ENCODE data around the gene EID2.

GRCh38 chr19:39588066-39588465 is 48.1 kb upstream of the EID2 start:
- TF ChIP-seq, protein P1, sequence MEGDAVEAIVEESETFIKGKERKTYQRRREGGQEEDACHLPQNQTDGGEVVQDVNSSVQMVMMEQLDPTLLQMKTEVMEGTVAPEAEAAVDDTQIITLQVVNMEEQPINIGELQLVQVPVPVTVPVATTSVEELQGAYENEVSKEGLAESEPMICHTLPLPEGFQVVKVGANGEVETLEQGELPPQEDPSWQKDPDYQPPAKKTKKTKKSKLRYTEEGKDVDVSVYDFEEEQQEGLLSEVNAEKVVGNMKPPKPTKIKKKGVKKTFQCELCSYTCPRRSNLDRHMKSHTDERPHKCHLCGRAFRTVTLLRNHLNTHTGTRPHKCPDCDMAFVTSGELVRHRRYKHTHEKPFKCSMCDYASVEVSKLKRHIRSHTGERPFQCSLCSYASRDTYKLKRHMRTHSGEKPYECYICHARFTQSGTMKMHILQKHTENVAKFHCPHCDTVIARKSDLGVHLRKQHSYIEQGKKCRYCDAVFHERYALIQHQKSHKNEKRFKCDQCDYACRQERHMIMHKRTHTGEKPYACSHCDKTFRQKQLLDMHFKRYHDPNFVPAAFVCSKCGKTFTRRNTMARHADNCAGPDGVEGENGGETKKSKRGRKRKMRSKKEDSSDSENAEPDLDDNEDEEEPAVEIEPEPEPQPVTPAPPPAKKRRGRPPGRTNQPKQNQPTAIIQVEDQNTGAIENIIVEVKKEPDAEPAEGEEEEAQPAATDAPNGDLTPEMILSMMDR (IDR thresholded peaks at IDR 0.05), result no peak
- TF ChIP-seq POLR2A (IDR thresholded peaks at IDR 0.05), result no peak

All from vagina (tissue), 2 donors.